ENCODE data around the gene PRSS56. TPM values are rescaled to one million over a fixed set of nuclear protein-coding genes. Genes with fewer than 3 reads are reported as not detected.

PRSS56 gene
- total and polyA plus RNA-seq, 2 donors from 2014 or later = not detected

DNA sequence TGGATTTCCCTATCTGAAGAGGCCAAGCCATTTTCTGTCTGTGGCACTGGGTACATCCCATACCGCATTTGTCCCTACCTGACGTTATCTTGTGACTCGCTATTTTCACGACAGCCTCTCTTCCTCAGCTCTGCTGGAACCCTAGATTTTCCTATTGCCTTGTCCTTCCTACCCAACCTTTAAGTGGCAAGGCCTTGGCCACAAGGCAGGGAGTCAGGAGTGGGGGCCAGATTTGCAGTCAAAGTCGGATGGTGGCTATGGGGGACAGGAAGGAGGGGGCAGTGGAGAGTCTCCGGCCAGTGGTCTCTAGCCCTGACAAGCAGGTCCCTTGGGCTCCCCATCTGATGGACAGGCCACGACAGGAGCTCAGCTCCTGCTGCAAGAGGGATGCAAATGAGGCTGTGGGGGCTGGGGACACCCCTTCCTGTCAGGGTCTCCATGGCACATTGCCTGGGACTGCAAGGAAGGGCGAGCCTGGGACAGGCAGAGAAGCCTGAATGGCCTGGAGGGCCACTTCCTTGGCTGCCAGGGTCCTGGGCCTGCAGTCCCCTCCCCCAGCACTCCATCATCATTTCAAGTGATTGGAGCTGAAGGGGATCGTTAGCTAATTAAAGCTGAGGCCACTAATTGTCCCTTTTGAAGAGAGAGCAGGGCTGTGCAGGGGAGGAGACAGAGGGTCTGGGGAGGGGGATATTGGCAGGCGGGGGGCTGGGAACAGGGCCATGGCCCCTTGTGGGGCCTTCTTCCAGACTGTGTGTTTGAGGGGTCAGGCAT lies 26.3 kb upstream of the PRSS56 start:
- FAIRE-seq = no peak

DNA sequence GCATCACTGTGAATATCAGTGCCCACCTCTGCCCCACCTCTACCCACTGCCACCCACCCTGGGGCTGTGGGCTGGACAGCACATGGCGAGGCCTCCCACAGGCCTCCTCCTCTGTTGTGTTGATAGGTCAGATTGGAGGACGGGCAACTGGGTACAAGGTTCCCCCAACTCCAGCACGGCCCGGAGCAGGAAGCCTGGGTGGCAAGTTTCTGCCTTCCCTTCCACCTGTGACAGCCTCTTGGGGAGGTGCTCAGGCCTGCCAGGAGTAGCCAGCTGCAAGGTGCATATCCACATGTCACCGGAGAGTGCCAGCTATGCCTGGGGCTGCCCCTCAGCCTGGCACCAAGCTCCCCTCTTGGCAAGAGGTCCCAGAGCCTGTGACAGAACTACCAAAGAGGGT lies 25.6 kb upstream of the PRSS56 start:
- FAIRE-seq (no peak), DNase-seq (peak in 1 of 5 donors; percentile 44)
- Histone ChIP-seq H3K36me3 (ENCODE audit: control insufficient read depth in 2 of 3, insufficient read depth in 3 of 3, low read length in 3 of 3) (no peaks in the 10 kb centered on the region), H3K9me3 (ENCODE audit: control insufficient read depth in 2 of 3, insufficient read depth in 1 of 3, low read length in 3 of 3) (no peaks in the 10 kb centered on the region), H3K4me1 (ENCODE audit: control insufficient read depth in 2 of 3, insufficient read depth in 2 of 3, low read depth in 1 of 3, low read length in 3 of 3) (no peaks in the 10 kb centered on the region), H3K27ac (ENCODE audit: low read depth in 2 of 2, low read length in 2 of 2) (no peak overlapping the region), H3K9ac (ENCODE audit: low read length in 3 of 3) (no peak overlapping the region), H3K27me3 (ENCODE audit: control insufficient read depth, insufficient read depth, low read length) (no peaks in the 10 kb centered on the region), H3K4me3 (ENCODE audit: low read length in 3 of 3) (no peak overlapping the region)
- intact Hi-C loops (cut with DNase I) = no loop called here
- TF ChIP-seq, protein P1, sequence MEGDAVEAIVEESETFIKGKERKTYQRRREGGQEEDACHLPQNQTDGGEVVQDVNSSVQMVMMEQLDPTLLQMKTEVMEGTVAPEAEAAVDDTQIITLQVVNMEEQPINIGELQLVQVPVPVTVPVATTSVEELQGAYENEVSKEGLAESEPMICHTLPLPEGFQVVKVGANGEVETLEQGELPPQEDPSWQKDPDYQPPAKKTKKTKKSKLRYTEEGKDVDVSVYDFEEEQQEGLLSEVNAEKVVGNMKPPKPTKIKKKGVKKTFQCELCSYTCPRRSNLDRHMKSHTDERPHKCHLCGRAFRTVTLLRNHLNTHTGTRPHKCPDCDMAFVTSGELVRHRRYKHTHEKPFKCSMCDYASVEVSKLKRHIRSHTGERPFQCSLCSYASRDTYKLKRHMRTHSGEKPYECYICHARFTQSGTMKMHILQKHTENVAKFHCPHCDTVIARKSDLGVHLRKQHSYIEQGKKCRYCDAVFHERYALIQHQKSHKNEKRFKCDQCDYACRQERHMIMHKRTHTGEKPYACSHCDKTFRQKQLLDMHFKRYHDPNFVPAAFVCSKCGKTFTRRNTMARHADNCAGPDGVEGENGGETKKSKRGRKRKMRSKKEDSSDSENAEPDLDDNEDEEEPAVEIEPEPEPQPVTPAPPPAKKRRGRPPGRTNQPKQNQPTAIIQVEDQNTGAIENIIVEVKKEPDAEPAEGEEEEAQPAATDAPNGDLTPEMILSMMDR (IDR thresholded peaks at IDR 0.05; ENCODE audit: borderline replicate concordance, extremely low read depth, insufficient read depth) = no peak

More for the DNA sequence above, 26.3 kb upstream of the PRSS56 start:
- H3K4me1 ChIP-seq (ENCODE audit: control insufficient read depth in 2 of 3, insufficient read depth in 2 of 3, low read depth in 1 of 3, low read length in 3 of 3) = no peaks in the 10 kb centered on the region
- DNase-seq = peak in 2 of 5 donors; percentile 39 to 40
- intact Hi-C loops (cut with DNase I) = no loop called here
- TF ChIP-seq, protein P1 (IDR thresholded peaks at IDR 0.05; ENCODE audit: borderline replicate concordance, extremely low read depth, insufficient read depth) = no peak
- H3K9me3 ChIP-seq (ENCODE audit: control insufficient read depth in 2 of 3, insufficient read depth in 1 of 3, low read length in 3 of 3) = no peaks in the 10 kb centered on the region
- no peak overlapping the region for H3K27ac ChIP-seq (ENCODE audit: low read depth in 2 of 2, low read length in 2 of 2)
- H3K36me3 ChIP-seq (ENCODE audit: control insufficient read depth in 2 of 3, insufficient read depth in 3 of 3, low read length in 3 of 3) = no peaks in the 10 kb centered on the region
- H3K27me3 ChIP-seq (ENCODE audit: control insufficient read depth, insufficient read depth, low read length) = no peaks in the 10 kb centered on the region
- H3K9ac ChIP-seq (ENCODE audit: low read length in 3 of 3) = no peak overlapping the region
- H3K4me3 ChIP-seq (ENCODE audit: low read length in 3 of 3) = no peak overlapping the region

DNA sequence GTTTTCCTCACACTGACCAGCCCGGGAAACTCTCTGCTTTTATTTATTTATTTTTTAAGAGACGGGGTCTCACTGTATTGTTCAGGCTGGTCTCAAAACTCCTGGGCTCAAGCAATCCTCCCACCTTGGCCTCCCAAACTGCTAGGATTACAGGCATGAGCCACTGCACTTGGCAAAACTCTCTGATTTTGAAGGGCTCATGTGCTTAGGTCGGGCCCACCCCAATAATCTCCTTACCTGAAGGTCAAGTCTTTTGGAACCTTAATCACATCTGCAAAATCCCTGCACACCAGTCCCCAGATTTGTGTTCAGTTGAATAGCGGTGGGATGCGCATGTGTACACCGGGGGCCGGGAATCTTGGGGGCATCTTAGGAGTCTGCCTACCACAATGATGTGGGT lies 24.9 kb upstream of the PRSS56 start:
- H3K36me3 ChIP-seq (ENCODE audit: control insufficient read depth in 2 of 3, insufficient read depth in 3 of 3, low read length in 3 of 3) = no peaks in the 10 kb centered on the region
- TF ChIP-seq, protein P1 (IDR thresholded peaks at IDR 0.05; ENCODE audit: borderline replicate concordance, extremely low read depth, insufficient read depth) = no peak

More for the DNA sequence above, 24.9 kb upstream of the PRSS56 start:
- FAIRE-seq (no peak), DNase-seq (no peak)
- intact Hi-C loops (cut with DNase I) = no loop called here
- H3K4me1 ChIP-seq (ENCODE audit: control insufficient read depth in 2 of 3, insufficient read depth in 2 of 3, low read depth in 1 of 3, low read length in 3 of 3) = no peaks in the 10 kb centered on the region
- H3K4me3 ChIP-seq (ENCODE audit: low read length in 3 of 3) = no peak overlapping the region
- no peak overlapping the region for H3K27ac ChIP-seq (ENCODE audit: low read depth in 2 of 2, low read length in 2 of 2)
- H3K9ac ChIP-seq (ENCODE audit: low read length in 3 of 3) = no peak overlapping the region
- no peaks in the 10 kb centered on the region for H3K27me3 ChIP-seq (ENCODE audit: control insufficient read depth, insufficient read depth, low read length)
- H3K9me3 ChIP-seq (ENCODE audit: control insufficient read depth in 2 of 3, insufficient read depth in 1 of 3, low read length in 3 of 3) = no peaks in the 10 kb centered on the region

Measured in kidney (tissue), 14 donors.